ENCODE measurements around the gene GLYR1.

GRCh38 chr16:4769306-4769638 lies 77.8 kb downstream of the GLYR1 start:
- no peak for TF ChIP-seq EZH2 (optimal IDR thresholded peaks at IDR 0.05; ENCODE audit: low read depth, low read length)
- TF ChIP-seq, protein P1, sequence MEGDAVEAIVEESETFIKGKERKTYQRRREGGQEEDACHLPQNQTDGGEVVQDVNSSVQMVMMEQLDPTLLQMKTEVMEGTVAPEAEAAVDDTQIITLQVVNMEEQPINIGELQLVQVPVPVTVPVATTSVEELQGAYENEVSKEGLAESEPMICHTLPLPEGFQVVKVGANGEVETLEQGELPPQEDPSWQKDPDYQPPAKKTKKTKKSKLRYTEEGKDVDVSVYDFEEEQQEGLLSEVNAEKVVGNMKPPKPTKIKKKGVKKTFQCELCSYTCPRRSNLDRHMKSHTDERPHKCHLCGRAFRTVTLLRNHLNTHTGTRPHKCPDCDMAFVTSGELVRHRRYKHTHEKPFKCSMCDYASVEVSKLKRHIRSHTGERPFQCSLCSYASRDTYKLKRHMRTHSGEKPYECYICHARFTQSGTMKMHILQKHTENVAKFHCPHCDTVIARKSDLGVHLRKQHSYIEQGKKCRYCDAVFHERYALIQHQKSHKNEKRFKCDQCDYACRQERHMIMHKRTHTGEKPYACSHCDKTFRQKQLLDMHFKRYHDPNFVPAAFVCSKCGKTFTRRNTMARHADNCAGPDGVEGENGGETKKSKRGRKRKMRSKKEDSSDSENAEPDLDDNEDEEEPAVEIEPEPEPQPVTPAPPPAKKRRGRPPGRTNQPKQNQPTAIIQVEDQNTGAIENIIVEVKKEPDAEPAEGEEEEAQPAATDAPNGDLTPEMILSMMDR (IDR thresholded peaks at IDR 0.05; ENCODE audit: low read length) = no peak
- no peak for TF ChIP-seq EZH2phosphoT487 (IDR thresholded peaks at IDR 0.05; ENCODE audit: low read length)

Measured in MM.1S (cell line).